GM18858 (cell line): ENCODE data around the gene BOD1.

Experiments
- ATAC-seq: cut with Tn5 transposase; IDR thresholded peaks from one replicate; pipeline ENCODE4 v1.9.1; 2021; ENCODE audit not compliant: unreplicated experiment

BOD1 gene

DNA sequence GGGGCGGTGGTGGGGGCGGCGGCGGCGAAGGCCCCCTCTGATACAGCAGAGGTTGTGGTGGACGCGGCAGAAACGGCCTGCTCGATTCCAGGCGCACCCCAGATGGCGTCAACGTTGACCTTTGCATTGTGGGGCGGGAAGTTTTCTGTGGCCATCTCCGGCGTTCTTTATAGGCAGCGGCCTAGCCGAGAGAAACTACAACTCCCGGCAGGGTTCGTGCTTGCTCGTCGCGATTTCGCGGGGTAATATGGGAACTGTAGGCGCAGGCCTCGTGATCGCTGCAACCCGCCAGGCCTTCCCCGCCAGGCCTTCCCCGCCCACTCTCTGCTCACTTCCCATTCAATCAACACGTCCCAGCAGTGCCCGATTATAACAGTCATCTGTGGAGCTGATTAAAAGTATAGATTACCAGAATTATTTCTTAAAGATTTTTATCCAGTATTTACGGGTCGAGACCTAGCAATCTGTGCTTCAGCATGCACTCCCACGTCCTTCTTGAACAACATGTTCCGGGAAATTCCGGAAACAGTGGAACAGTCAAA, at the start of gene BOD1:
Gene BOD1 (minus strand): TSS at position 74 of the 542 bp plus-strand sequence. CDS start 214 bp downstream, outside the sequence.
- peak; percentile 90 for ATAC-seq

GRCh38 chr5:173665326-173665725, 48.9 kb upstream of the BOD1 start:
- no peak for ATAC-seq

GRCh38 chr5:173664154-173664526, 47.7 kb upstream of the BOD1 start:
- no peak for ATAC-seq

DNA sequence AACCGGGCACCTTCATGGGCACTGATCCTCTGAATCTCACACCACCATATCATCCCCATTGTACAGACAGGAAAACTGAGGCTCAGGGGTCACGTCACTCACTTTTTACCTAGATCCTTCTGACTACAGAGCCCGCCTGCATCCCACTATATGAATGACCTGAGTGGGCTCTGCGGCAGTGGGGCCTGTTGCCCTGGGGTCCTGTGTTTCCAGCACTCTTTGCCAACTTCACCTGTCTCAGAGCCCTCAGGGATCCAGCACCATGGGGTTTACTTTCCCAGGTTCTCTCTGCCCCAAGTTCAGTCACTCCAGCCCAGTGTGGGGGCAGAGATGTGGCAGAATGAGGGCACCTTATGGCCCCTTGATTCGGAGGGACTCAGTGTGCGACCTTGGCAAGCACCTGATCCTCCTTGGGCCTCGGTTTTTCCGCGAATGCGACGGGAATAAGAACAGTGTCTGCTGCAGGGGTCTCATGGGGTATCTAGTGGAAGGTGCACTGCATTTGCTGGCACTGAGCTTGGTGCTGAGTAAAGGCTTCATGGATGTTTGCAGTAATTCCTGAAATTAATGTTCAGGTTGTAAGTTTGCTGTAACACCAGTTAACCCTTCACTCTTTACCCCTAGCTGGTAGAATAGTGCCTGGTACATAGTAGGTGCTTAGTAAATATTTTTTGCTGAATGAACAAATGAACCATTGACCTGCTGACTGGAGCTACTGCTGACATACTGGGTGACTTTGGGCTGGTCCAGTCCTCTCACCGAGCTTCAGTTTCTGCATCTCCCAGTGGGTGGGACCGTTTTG, 47.1 kb upstream of the BOD1 start:
- no peak for ATAC-seq

DNA sequence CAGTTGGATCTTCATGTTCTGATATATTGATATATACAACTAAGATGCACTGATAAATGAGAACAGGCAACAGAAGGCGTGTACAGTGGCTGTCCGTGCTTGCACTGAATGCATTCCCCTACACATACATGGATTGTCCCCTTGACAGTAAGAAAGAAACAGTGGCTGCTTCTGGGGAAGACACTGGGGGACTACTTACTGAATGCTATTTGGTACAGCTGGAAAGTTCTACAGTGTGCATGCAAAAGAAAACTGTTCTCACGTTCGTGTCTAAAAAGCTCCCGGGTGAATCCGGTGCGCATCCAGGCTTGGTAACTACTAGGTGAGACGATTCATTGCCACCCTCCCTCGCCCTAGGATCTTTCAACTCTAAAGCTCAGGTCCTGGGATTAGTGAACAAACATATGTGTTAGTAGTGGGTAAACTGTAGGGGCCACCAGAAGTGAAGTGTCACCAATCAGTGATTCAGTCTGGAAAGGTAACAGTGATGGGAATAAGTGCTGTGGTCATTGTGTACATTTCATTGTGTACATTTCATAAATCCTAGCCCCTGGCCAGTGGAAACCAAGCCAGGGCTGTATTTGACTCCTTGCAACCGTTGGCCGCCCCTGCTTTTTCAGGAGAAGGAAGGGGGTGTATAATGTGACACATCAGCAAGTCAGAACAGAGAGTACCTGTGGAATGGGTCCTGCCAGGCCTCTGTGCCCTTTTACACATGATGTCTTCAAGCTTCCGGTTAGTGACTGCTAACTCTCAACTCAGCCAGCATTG, 46.3 kb upstream of the BOD1 start:
- no peak for ATAC-seq

DNA sequence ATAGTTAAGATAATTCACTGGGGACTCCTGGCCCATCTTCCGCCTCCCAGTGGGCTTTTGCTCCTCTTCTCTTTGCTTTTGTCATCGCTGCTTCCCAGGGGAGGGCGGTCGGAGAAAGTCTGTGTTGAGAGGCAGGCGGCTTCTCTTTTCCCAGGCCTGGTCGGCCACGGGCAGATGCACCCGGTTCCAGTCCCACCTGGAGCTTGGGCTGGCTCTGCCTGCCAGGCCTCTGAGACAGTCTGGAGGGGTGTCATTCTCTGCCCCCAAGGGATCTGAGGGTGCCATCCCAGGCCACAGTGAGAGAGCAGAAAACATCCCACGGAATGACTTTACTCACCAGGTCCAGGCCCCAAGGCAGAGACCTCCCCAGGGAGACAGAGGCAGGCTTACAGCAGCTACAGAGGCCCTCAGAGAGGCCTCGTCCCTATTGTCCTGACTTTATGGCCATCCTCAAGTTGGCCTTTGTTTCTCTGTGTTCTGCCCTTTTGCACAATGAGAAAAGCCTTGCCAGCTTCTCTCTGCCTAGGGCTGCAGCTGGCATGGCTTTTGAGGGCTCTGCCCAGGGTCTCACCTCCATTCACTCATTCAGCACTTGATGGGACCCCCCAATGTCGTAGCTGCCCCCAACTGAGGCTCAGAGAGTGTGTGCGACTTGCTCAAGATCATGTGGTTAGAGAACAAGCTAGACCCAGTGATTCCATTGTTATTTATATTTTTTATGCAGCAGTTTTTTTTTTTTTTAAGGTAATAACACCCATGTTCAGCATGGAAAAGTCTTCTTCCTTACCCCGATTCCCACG, 44.2 kb upstream of the BOD1 start:
- no peak for ATAC-seq

DNA sequence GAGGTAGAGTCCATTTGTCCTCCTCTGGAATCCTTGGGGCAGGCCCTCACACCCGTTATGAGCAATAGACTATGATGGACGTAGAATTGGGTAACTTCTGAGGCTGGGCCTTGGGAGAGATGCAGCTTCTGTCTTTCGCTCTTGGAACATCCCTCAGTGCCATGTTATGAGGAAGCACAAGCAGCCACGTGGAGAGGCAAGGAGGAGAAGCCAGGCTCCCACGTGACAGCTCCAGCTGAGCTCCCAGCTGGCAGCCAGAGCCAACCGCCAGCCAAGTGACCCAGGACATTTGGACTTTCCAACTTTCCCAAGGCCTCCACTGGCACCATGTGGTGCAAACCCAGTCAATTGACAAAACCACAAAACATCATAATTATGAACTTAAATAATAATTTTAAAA, 43.0 kb upstream of the BOD1 start:
- no peak for ATAC-seq

DNA sequence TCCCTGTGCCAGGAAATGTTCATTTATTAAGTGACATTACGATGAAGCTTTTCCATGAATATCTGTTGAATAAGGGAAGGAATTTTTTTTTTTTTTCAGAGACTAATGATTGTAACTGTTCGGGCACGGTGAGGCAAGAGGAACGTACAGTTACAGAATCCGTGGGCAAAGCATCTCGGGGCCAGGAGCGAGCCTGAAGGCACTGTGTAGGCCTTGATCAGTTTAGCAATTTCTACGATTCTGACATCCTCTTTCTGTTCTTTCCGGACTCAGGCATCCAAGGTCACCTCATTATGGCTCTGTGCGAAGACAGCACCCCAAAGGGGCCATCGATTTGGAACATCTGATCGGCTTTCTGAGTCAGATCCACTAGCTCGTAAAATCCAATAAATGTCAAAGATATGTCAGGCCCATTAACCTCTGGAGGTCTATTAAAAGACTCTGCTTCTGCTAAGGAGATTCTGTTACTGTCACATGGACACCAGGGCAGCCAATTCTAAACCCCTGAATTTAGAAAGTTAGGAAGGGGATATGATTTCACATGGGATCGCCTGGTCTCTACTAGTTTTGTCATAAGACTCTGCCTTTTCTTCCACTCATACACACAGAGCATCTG, 41.4 kb upstream of the BOD1 start:
- ATAC-seq = no peak

DNA sequence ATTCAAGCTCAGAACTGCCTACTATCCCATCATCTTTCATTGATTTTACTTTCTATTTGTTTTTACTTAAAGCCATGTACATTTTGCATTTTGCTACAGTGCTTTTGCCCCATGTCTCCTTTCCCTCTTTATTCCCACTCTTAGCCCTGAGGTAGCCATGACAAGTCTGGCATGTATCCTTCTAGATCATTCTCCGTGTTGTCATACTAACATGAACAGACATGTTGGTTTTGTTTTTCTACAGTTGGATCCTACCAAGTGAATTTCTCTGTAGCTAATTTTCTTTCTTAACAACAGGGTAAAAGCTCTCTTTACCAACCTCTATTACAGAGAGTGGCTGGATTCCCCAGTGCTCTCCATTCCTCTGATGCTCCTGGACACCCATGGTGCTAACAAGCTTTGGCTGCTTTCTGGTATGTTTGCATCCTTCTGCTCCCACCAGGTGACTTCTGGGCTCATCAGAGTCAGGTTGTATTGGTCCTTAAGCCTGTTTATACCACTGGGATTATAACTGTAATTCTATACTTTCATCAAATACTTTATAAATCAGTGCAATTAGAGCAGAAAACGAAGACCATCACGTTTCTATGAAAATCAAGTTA, 38.8 kb upstream of the BOD1 start:
- no peak for ATAC-seq

DNA sequence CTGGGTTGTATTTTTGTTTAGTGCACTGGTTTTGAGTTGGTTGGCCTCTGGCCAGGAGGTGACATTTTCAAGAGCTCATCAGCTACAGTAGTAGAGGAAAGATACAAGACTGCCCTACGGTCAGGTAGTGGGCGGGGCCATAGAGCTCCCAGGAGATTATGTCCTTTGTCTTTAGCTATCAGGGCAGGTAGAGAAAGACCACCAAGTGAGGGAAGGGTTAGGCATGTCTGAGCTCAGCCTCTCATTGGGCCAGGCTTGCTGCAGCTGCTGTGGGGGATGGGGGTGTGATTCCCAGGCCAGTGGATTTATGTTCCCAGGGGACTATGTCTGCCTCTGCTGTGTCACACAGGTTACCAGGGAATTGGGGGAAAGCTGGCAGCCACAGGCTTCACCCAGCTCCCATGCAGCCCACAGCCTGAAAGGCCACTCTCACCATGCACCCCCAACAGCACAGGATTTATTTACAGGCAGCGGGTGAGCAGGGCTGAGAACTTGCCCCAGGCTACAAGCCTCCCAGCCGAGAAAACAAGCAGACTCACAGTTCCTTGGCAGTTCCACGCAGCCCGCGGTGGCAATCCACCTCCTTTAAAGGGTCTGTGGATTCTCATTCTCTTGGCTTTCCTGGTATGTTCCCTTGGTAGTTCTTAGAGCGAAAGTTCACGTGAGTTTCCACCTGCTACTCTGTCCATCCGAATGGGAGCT, 37.5 kb upstream of the BOD1 start:
- ATAC-seq = no peak

DNA sequence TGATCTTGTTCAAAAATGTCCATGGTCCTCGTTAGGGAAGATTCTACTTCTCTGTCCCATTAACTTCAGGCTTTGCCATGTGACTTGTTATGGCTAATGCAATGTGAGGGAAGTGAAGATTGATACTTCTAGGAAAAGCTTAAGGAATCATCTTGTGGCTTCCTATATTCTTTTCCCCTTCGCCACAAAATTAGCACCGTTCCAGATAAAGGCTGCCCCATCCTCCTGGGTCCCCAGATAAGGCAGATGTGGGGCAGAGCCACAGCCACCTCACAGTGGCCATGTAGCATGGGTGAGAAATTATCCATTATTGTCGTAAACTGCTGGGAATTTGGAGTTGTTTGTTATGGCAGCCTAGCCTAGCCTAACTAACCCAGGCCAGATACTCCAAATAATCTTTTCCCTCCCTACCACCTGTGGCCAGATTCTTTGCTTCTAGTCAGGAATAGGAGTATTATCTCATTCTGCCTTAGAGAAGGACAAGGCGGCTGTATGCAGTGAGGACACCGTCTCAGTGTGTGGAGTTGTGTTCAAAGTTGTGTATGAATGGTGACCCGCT, 31.9 kb upstream of the BOD1 start:
- ATAC-seq = no peak

- ATAC-seq = no peak
Observed at GRCh38 chr5:173646692-173647091, 30.2 kb upstream of the BOD1 start.

- no peak for ATAC-seq
Observed at GRCh38 chr5:173645890-173646574, 29.6 kb upstream of the BOD1 start.

- no peak for ATAC-seq
Observed at GRCh38 chr5:173645437-173645807, 29.0 kb upstream of the BOD1 start.

DNA sequence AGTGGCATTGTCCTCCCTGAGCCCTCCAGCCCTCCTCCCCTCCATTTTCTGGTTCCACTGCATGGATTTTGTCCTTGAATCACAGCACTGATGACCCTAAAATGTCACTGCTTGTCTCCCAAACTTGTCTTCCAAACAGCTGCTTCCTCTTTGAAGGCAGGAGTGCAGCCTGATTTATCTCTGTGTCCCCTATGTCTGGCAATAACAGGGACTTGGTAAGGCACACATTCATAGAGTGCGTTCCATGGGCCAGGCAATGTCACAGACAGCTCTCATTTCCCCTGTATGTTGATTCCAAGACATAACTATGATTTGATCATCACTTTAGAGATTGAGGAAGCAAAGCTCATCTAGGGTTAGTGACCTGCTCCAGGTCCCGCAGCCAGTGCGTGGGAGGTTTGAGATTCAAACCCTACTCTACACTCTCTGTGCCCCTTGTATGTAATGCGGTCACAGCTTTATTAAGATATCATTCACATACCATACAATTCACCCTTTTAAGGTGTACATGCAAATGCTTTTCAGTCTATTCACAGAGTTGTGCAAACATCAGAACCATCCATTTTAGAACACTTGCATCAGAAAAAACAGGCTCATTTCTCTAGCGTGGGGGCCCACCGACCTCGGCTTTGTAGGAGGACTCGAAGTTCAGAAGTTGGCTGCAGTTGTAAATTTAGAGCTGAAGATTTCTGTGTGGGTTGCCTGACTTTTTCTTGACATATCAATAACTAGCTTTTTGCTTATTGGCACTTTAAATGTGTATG, 28.4 kb upstream of the BOD1 start:
- no peak for ATAC-seq

DNA sequence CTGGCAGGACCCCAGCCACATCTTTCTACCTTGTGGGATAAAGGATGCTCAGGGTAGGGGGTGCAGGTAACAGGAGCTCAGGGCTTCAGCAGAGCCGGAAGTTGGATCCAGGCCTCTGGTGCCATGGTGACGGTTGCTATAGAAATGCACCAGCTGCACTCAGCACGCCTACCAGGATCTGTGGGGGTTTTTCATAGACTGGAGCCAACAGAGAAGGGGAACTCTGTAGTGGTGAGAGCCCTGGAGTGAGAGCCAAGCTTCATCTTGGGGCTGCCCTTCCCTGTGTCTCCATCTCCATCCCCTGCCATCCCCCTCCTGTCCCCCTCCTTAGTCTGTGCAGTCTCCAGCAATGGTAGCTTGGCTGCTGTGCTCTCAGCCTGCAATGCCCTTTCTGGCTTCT, 27.5 kb upstream of the BOD1 start:
- ATAC-seq = peak; percentile 87

GRCh38 chr5:173642895-173643481, 26.5 kb upstream of the BOD1 start:
- ATAC-seq = no peak
